HEK293 (cell line): ENCODE results near the gene PRRC2B.

ENCODE experiments used
- GLIS2 ChIP-seq: fragments of 450-650 bp; formaldehyde crosslinking; IDR thresholded peaks from 2 replicates; pipeline ENCODE4 v1.5.1; 2016; ENCODE audit warnings: missing biosample characterization, missing genetic modification characterization
- INSM2 ChIP-seq: fragments of 450-650 bp; formaldehyde crosslinking; IDR thresholded peaks from 2 replicates; pipeline ENCODE4 v1.5.1; 2016; ENCODE audit warnings: missing biosample characterization, missing genetic modification characterization
- KLF7 ChIP-seq: fragments of 450-650 bp; formaldehyde crosslinking; IDR thresholded peaks from 2 replicates; pipeline ENCODE4 v1.5.1; 2016; ENCODE audit warnings: missing biosample characterization, missing genetic modification characterization, borderline replicate concordance
- PRDM2 ChIP-seq: fragments of 450-650 bp; formaldehyde crosslinking; IDR thresholded peaks from 2 replicates; pipeline ENCODE4 v1.5.1; 2016; ENCODE audit warnings: missing biosample characterization, missing genetic modification characterization, borderline replicate concordance
- SALL2 ChIP-seq: fragments of 450-650 bp; formaldehyde crosslinking; IDR thresholded peaks from 2 replicates; pipeline ENCODE4 v1.5.0; 2017; ENCODE audit warnings: missing biosample characterization, mild to moderate bottlenecking, missing genetic modification characterization, borderline replicate concordance
- SP3 ChIP-seq: fragments of 450-650 bp; formaldehyde crosslinking; IDR thresholded peaks from 2 replicates; pipeline ENCODE4 v1.5.1; 2016; ENCODE audit warnings: missing biosample characterization, missing genetic modification characterization
- ZNF140 ChIP-seq: fragments of 450-650 bp; formaldehyde crosslinking; IDR thresholded peaks from 2 replicates; pipeline ENCODE4 v1.5.1; 2016; ENCODE audit warnings: missing biosample characterization, missing genetic modification characterization
- ZNF146 ChIP-seq: fragments of 450-650 bp; formaldehyde crosslinking; IDR thresholded peaks from 2 replicates; pipeline ENCODE4 v1.5.1; 2016; ENCODE audit warnings: missing biosample characterization, missing genetic modification characterization
- ZNF16 ChIP-seq: fragments of 450-650 bp; formaldehyde crosslinking; IDR thresholded peaks from 2 replicates; pipeline ENCODE4 v1.5.1; 2016; ENCODE audit warnings: low read depth, missing biosample characterization, missing genetic modification characterization
- ZNF174 ChIP-seq: fragments of 450-650 bp; formaldehyde crosslinking; IDR thresholded peaks from 2 replicates; pipeline ENCODE4 v1.5.0; 2017; ENCODE audit warnings: missing biosample characterization, mild to moderate bottlenecking, missing genetic modification characterization
- ZNF2 ChIP-seq: fragments of 450-650 bp; formaldehyde crosslinking; IDR thresholded peaks from 2 replicates; pipeline ENCODE4 v1.5.1; 2016; ENCODE audit warnings: missing biosample characterization, missing genetic modification characterization
- ZNF280C ChIP-seq: fragments of 450-650 bp; formaldehyde crosslinking; IDR thresholded peaks from 2 replicates; pipeline ENCODE4 v1.5.1; 2016; ENCODE audit warnings: missing biosample characterization, missing genetic modification characterization
- ZNF311 ChIP-seq: fragments of 450-650 bp; formaldehyde crosslinking; IDR thresholded peaks from 2 replicates; pipeline ENCODE4 v1.5.1; 2017; ENCODE audit warnings: missing biosample characterization, missing genetic modification characterization, borderline replicate concordance
- ZNF324 ChIP-seq: fragments of 450-650 bp; formaldehyde crosslinking; IDR thresholded peaks from 2 replicates; pipeline ENCODE4 v1.5.1; 2016; ENCODE audit warnings: missing biosample characterization, missing genetic modification characterization
- ZNF354C ChIP-seq: fragments of 450-650 bp; formaldehyde crosslinking; IDR thresholded peaks from 2 replicates; pipeline ENCODE4 v1.5.1; 2016; ENCODE audit warnings: missing biosample characterization, missing genetic modification characterization, low read depth, borderline replicate concordance
- ZNF362 ChIP-seq: fragments of 450-650 bp; formaldehyde crosslinking; IDR thresholded peaks from 2 replicates; pipeline ENCODE4 v1.5.1; 2016; ENCODE audit warnings: missing biosample characterization, missing genetic modification characterization
- ZNF398 ChIP-seq: fragments of 450-650 bp; formaldehyde crosslinking; IDR thresholded peaks from 2 replicates; pipeline ENCODE4 v1.5.1; 2017; ENCODE audit warnings: missing biosample characterization, missing genetic modification characterization
- ZNF423 ChIP-seq: fragments of 450-650 bp; formaldehyde crosslinking; IDR thresholded peaks from 2 replicates; pipeline ENCODE4 v1.5.1; 2016; ENCODE audit warnings: missing biosample characterization, missing genetic modification characterization
- ZNF561 ChIP-seq: fragments of 450-650 bp; IDR thresholded peaks from 2 replicates; pipeline ENCODE4 v1.5.1; 2018; ENCODE audit warnings: missing biosample characterization, missing genetic modification characterization, borderline replicate concordance
- ZNF600 ChIP-seq: fragments of 450-650 bp; formaldehyde crosslinking; IDR thresholded peaks from 2 replicates; pipeline ENCODE4 v1.5.1; 2016; ENCODE audit warnings: missing biosample characterization, missing genetic modification characterization
- ZNF645 ChIP-seq: fragments of 450-650 bp; formaldehyde crosslinking; IDR thresholded peaks from 2 replicates; pipeline ENCODE4; 2016; ENCODE audit warnings: missing biosample characterization, missing genetic modification characterization
- ZNF664 ChIP-seq: fragments of 450-650 bp; formaldehyde crosslinking; IDR thresholded peaks from 2 replicates; pipeline ENCODE4 v1.5.1; 2016; ENCODE audit warnings: missing biosample characterization, missing genetic modification characterization
- ZNF677 ChIP-seq: fragments of 450-650 bp; IDR thresholded peaks from 2 replicates; pipeline ENCODE4 v1.5.0; 2018; ENCODE audit warnings: missing biosample characterization, mild to moderate bottlenecking, missing genetic modification characterization, moderate library complexity
- ZNF701 ChIP-seq: fragments of 450-650 bp; formaldehyde crosslinking; IDR thresholded peaks from 2 replicates; pipeline ENCODE4 v1.5.1; 2016; ENCODE audit warnings: missing biosample characterization, missing genetic modification characterization
- ZNF747 ChIP-seq: fragments of 450-650 bp; formaldehyde crosslinking; IDR thresholded peaks from 2 replicates; pipeline ENCODE4 v1.5.1; 2016; ENCODE audit warnings: missing biosample characterization, missing genetic modification characterization
- ZNF76 ChIP-seq: fragments of 450-650 bp; formaldehyde crosslinking; IDR thresholded peaks from 2 replicates; pipeline ENCODE4; 2016; ENCODE audit warnings: low read depth, missing biosample characterization, missing genetic modification characterization, borderline replicate concordance
- ZNF785 ChIP-seq: fragments of 450-650 bp; formaldehyde crosslinking; IDR thresholded peaks from 2 replicates; pipeline ENCODE4 v1.5.1; 2016; ENCODE audit warnings: missing biosample characterization, missing genetic modification characterization

Gene PRRC2B

GRCh38 chr9:131366761-131367401 is 27.0 kb upstream of the PRRC2B start (continued):
- TF ChIP-seq KLF7 (tag by site-specific recombination) (no peak), ZNF785 (no peak), ZNF280C (tag by site-specific recombination) (no peak), SP3 (tag by site-specific recombination) (no peak), ZNF645 (tag by site-specific recombination) (no peak), ZNF16 (no peak), PRDM2 (tag by site-specific recombination) (no peak), ZNF146 (tag by site-specific recombination) (no peak), SALL2 (tag by site-specific recombination) (no peak), ZNF747 (tag by site-specific recombination) (no peak), GLIS2 (tag by site-specific recombination) (peak; percentile 56; the same call in 1 of the 2 replicates), INSM2 (tag by site-specific recombination) (no peak), ZNF174 (no peak), ZNF600 (peak; percentile 92), ZNF362 (tag by site-specific recombination) (no peak), ZNF423 (no peak), ZNF561 (tag by site-specific recombination) (no peak), ZNF398 (no peak), ZNF701 (tag by site-specific recombination) (no peak), ZNF664 (tag by site-specific recombination) (no peak), ZNF354C (no peak), ZNF324 (tag by site-specific recombination) (no peak), ZNF140 (tag by site-specific recombination) (no peak), ZNF677 (no peak), ZNF2 (tag by site-specific recombination) (no peak), ZNF311 (tag by site-specific recombination) (no peak), ZNF76 (tag by site-specific recombination) (no peak)
